HepG2 (cell line): ENCODE data around the gene OR13J1. TPM values are rescaled to one million over a fixed set of nuclear protein-coding genes. Genes with fewer than 3 reads are reported as not detected.

Source experiments
- AFF4 ChIP-seq: sonication (generic); formaldehyde crosslinking; IDR thresholded peaks from 2 replicates; pipeline ENCODE4 v1.4.0; 2020; ENCODE audit warnings: missing genetic modification reagents
- ETV6 ChIP-seq: sonication (generic); formaldehyde crosslinking; conservative IDR thresholded peaks from 2 replicates; pipeline ENCODE4 v1.4.0; 2020; ENCODE audit warnings: missing genetic modification reagents
- IRF2 ChIP-seq: IDR thresholded peaks from 2 replicates; pipeline ENCODE4 v1.6.1; 2018; ENCODE audit warnings: missing genetic modification reagents, missing compliant biosample characterization
- MATR3 ChIP-seq: sonication (generic); formaldehyde crosslinking; IDR thresholded peaks from 2 replicates; pipeline ENCODE4 v1.4.0; 2020; ENCODE audit warnings: missing genetic modification reagents
- MED1 ChIP-seq: sonication (generic); formaldehyde crosslinking; IDR thresholded peaks from 2 replicates; pipeline ENCODE4 v1.4.0; 2020; ENCODE audit warnings: missing genetic modification reagents
- SIX4 ChIP-seq: sonication (generic); formaldehyde crosslinking; IDR thresholded peaks from 2 replicates; pipeline ENCODE4 v1.4.0; 2020; ENCODE audit warnings: missing genetic modification reagents
- TAF1 ChIP-seq: sonication (generic); formaldehyde crosslinking; IDR thresholded peaks from 2 replicates; pipeline ENCODE4 v1.4.0; 2020; ENCODE audit warnings: missing genetic modification reagents
- ZNF350 ChIP-seq: sonication (generic); formaldehyde crosslinking; IDR thresholded peaks from 2 replicates; pipeline ENCODE4 v1.4.0; 2020; ENCODE audit warnings: mild to moderate bottlenecking, low read depth, missing genetic modification reagents, borderline replicate concordance
- ZNF576 ChIP-seq: sonication (generic); formaldehyde crosslinking; IDR thresholded peaks from 2 replicates; pipeline ENCODE4 v1.4.0; 2020; ENCODE audit warnings: mild to moderate bottlenecking, missing genetic modification reagents
- polyA plus RNA-seq, 8 experiments: library from polyadenylated mRNA; depleted of rRNA in 3 of 8; stranded (reverse) in 7 of 8; unstranded in 1 of 8; fragments of >200 nt; fragmentation: Illumina TruSeq in 4 of 8; extraction: Trizol in 4 of 8; gene quantifications; 2 replicates each; pipeline versions ENCODE4 v1.2.1 to v1.2.3, GENCODE V29; 2011 to 2016; ENCODE audit warnings: low read depth in 4 of 8, missing spikeins in 1 of 8, mixed read lengths in 1 of 8; ENCODE audit not compliant: insufficient read depth in 1 of 8
- total RNA-seq, 5 experiments: library from RNA; depleted of rRNA; stranded (reverse); fragments of >200 nt; fragmentation: Illumina TruSeq; extraction: Trizol; gene quantifications; 2 replicates each; pipeline ENCODE4 v1.2.3, GENCODE V29; 2016; ENCODE audit warnings: low read depth in 1 of 5
- TF ChIP-seq, protein P1 (sequence below): sonication (generic); formaldehyde crosslinking; IDR thresholded peaks from 2 replicates; pipeline ENCODE4 v1.4.0; 2020; ENCODE audit warnings: missing genetic modification reagents
- TF ChIP-seq, protein P2 (sequence below): IDR thresholded peaks from 2 replicates; pipeline ENCODE4 v1.6.1; 2016

The OR13J1 gene
- total and polyA plus RNA-seq, 2 of the 13 experiments (the other 11 are each of a cell fraction or from before 2014, with no cell fraction given), result not detected

DNA sequence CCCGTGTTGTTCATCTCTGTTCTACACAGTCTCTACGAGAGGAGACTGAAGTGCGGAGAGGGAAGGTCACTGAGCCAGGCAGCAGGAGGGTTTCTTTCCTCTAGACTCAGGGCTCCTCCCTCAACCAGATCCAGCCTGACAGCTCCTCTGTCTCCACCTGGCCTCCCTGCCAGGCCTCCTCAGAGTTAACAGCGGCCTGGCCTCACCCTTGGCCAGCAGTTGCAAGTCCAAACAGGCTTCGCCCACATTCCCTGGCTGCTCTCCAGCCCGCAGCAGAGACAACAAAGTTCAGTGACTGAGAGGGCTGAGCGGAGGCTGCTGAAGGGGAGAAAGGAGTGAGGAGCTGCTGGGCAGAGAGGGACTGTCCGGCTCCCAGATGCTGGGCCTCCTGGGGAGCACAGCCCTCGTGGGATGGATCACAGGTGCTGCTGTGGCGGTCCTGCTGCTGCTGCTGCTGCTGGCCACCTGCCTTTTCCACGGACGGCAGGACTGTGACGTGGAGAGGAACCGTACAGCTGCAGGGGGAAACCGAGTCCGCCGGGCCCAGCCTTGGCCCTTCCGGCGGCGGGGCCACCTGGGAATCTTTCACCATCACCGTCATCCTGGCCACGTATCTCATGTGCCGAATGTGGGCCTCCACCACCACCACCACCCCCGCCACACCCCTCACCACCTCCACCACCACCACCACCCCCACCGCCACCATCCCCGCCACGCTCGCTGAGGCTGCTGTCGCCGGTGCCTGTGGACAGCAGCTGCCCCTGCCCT, 35.9 kb upstream of the OR13J1 start, which contains the start of gene HRCT1 (continued):
- TF ChIP-seq, protein P1, sequence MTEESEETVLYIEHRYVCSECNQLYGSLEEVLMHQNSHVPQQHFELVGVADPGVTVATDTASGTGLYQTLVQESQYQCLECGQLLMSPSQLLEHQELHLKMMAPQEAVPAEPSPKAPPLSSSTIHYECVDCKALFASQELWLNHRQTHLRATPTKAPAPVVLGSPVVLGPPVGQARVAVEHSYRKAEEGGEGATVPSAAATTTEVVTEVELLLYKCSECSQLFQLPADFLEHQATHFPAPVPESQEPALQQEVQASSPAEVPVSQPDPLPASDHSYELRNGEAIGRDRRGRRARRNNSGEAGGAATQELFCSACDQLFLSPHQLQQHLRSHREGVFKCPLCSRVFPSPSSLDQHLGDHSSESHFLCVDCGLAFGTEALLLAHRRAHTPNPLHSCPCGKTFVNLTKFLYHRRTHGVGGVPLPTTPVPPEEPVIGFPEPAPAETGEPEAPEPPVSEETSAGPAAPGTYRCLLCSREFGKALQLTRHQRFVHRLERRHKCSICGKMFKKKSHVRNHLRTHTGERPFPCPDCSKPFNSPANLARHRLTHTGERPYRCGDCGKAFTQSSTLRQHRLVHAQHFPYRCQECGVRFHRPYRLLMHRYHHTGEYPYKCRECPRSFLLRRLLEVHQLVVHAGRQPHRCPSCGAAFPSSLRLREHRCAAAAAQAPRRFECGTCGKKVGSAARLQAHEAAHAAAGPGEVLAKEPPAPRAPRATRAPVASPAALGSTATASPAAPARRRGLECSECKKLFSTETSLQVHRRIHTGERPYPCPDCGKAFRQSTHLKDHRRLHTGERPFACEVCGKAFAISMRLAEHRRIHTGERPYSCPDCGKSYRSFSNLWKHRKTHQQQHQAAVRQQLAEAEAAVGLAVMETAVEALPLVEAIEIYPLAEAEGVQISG (CRISPR knock-in tag), result 0 out of 2 replicates have a peak, but pooled peaks have one; percentile 19
- TF ChIP-seq AFF4 (no peak), IRF2 (CRISPR knock-in tag) (no peak), TAF1 (CRISPR knock-in tag) (peak; percentile 35; the same call in 1 of the 2 replicates), ETV6 (CRISPR knock-in tag) (no peak), ZNF576 (no peak), MATR3 (CRISPR knock-in tag) (no peak), MED1 (CRISPR knock-in tag) (peak; percentile 46; the same call in 1 of the 2 replicates), ZNF350 (CRISPR knock-in tag) (0 out of 2 replicates have a peak, but pooled peaks have one; percentile 36), SIX4 (CRISPR knock-in tag) (no peak)
- TF ChIP-seq, protein P2, sequence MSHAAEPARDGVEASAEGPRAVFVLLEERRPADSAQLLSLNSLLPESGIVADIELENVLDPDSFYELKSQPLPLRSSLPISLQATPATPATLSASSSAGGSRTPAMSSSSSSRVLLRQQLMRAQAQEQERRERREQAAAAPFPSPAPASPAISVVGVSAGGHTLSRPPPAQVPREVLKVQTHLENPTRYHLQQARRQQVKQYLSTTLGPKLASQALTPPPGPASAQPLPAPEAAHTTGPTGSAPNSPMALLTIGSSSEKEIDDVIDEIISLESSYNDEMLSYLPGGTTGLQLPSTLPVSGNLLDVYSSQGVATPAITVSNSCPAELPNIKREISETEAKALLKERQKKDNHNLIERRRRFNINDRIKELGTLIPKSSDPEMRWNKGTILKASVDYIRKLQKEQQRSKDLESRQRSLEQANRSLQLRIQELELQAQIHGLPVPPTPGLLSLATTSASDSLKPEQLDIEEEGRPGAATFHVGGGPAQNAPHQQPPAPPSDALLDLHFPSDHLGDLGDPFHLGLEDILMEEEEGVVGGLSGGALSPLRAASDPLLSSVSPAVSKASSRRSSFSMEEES, result no peak
